ENCODE data around the gene HSD17B1. TPM values are rescaled to one million over a fixed set of nuclear protein-coding genes. Genes with fewer than 3 reads are reported as not detected.

The HSD17B1 gene
- total and polyA plus RNA-seq, 7 donors: 0.16 to 5.3 (median 1.4) TPM

GRCh38 chr17:42566215-42566882, 13.6 kb downstream of the HSD17B1 start:
- Histone ChIP-seq H3K9me3 (no peaks in the 10 kb centered on the region), H3K4me3 (peak overlapping the region; percentile 84 to 98 (median 92)), H3K36me3 (peaks cover 27 to 53% (median 39%) of the 10 kb centered on the region in 4 donors), H3K4me1 (peaks cover 0 to 61% (median 49%) of the 10 kb centered on the region in 4 donors), H3K27ac (peak overlapping the region; percentile 93 to 98 (median 96)), H3K27me3 (no peaks in the 10 kb centered on the region)
- intact Hi-C loops (cut with DNase I): no loop called here
- no peak for TF ChIP-seq POLR2A (IDR thresholded peaks at IDR 0.05)
- no peak for TF ChIP-seq EP300 (IDR thresholded peaks at IDR 0.05)
- no peak for TF ChIP-seq CTCF (IDR thresholded peaks at IDR 0.05)
- TF ChIP-seq POLR2AphosphoS5 (IDR thresholded peaks at IDR 0.05): no peak
- 42 to 53% methylated on average over 28 of the region's 28 CpGs for WGBS, 2 donors
- DNase-seq: no peak

DNA sequence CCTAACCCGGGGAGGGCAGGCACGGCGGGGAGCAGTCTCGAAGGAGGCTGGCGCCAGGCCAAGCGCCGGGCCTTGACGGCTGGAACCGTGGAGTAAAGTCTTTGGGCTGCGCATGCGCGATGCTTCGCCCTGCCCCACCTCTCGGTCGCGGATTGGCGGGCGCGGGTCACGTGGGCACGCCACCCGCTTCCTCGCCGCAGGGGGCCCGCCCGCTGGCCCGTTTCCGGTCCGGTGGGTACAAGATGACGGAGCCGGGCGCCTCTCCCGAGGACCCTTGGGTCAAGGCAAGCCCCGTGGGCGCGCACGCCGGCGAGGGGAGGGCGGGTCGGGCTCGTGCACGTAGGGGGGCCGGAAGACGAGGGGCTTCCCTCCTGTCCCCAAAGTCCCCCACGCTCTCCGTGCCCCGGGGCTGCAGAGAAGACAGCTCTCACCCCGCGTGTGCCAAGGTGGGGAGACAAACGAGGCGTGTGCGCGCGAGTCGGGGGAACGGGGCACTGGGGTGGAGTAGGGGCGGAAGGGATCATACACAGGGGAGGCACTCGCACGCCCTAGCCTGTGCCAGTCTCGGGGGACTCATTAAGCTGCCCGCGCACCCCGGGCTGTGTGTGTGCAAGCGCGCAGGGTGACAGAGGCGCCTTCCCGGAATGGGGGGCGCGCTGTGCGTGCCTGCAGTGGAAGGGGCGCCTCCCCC, 14.3 kb downstream of the HSD17B1 start, which contains the start of gene MLX:
Gene MLX, plus strand, starts transcription at position 218 of the 691 bp plus-strand sequence. Its CDS starts 25 bp downstream, at position 243.
- 0 to 1% methylated on average over 72 of the region's 72 CpGs for WGBS, 2 donors
- peak within 1 kb of the TSS; percentile 93 to 98 (median 96) for H3K27ac ChIP-seq
- TF ChIP-seq POLR2A (IDR thresholded peaks at IDR 0.05): peak in 1 of 2 donors; percentile 47
- peak in 3 of 4 donors; percentile 79 to 85 (median 83) for TF ChIP-seq POLR2AphosphoS5 (IDR thresholded peaks at IDR 0.05)
- TF ChIP-seq EP300 (IDR thresholded peaks at IDR 0.05): no peak
- TF ChIP-seq CTCF (IDR thresholded peaks at IDR 0.05): peak in 1 of 4 experiments; percentile 4
- intact Hi-C loops (cut with DNase I): no loop called here
- H3K36me3 ChIP-seq: peaks cover 29 to 60% (median 46%) of the 10 kb centered on the region in 4 donors
- peak; percentile 98 for DNase-seq
- no peaks in the 10 kb centered on the region for H3K27me3 ChIP-seq
- H3K4me1 ChIP-seq: peaks cover 0 to 57% (median 45%) of the 10 kb centered on the region in 4 donors
- no peaks in the 10 kb centered on the region for H3K9me3 ChIP-seq
- H3K4me3 ChIP-seq: peak within 1 kb of the TSS; percentile 84 to 98 (median 92)

DNA sequence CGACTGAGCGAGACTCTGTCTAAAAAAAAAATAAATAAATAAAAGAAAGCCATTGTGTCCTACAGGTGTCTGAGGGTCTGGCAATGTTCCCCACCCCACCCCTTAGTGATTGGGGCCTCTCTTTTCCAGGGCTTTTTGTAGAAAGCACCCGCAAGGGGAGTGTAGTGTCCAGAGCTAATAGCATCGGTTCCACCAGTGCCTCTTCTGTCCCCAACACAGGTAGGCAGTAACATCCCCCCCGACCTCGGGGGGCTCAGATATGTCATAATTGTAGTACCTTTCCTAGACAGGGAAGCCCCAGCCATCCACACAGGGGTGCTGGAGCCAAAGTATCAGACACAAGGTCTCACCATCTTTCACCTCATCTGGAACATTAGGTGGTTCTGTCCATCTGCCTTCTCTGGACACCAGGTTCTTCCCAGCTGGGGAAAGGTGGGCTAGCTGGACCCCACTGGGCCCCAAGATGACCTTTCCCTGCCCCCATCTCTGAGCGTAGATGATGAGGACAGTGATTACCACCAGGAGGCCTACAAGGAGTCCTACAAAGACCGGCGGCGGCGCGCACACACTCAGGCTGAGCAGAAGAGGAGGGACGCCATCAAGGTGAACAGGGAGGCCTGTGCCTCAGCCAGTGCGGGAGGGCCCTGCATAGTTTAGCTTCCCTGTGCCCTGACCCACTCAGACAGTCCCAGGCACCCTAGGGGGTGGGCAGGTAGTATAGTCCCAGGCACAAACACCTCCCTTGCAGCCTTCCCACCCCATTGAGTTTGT, 15.8 kb downstream of the HSD17B1 start:
- no peaks in the 10 kb centered on the region for H3K27me3 ChIP-seq
- no peak for TF ChIP-seq POLR2AphosphoS5 (IDR thresholded peaks at IDR 0.05)
- no peak for TF ChIP-seq POLR2A (IDR thresholded peaks at IDR 0.05)
- TF ChIP-seq EP300 (IDR thresholded peaks at IDR 0.05): no peak
- no peak for TF ChIP-seq CTCF (IDR thresholded peaks at IDR 0.05)
- WGBS, 2 donors: 87 to 91% methylated on average over 14 of the region's 14 CpGs
- no peak overlapping the region for H3K4me3 ChIP-seq
- H3K36me3 ChIP-seq: peaks cover 40 to 75% (median 61%) of the 10 kb centered on the region in 4 donors
- peak; percentile 59 for DNase-seq
- H3K9me3 ChIP-seq: no peaks in the 10 kb centered on the region
- peak overlapping the region in 3 of 4 donors; percentile 94 to 98 (median 97) for H3K27ac ChIP-seq
- intact Hi-C loops (cut with DNase I): no loop called here
- H3K4me1 ChIP-seq: peaks cover 0 to 43% (median 34%) of the 10 kb centered on the region in 4 donors

- Histone ChIP-seq H3K9me3 (no peaks in the 10 kb centered on the region), H3K27me3 (no peaks in the 10 kb centered on the region), H3K27ac (no peak overlapping the region), H3K4me1 (peaks cover 0 to 28% (median 15%) of the 10 kb centered on the region in 4 donors), H3K4me3 (no peak overlapping the region), H3K36me3 (peaks cover 36 to 69% (median 53%) of the 10 kb centered on the region in 4 donors)
- no peak for TF ChIP-seq EP300 (IDR thresholded peaks at IDR 0.05)
- no peak for TF ChIP-seq POLR2A (IDR thresholded peaks at IDR 0.05)
- no peak for TF ChIP-seq CTCF (IDR thresholded peaks at IDR 0.05)
- no peak for TF ChIP-seq POLR2AphosphoS5 (IDR thresholded peaks at IDR 0.05)
- WGBS, 2 donors: 69 to 86% methylated on average over 12 of the region's 12 CpGs
- intact Hi-C loops (cut with DNase I): loop anchor here (10.0 kb wide), 1 partner anchor 253 kb away; the partner anchor contains the start of gene BECN1
- DNase-seq: no peak
Observed at GRCh38 chr17:42571435-42572225, 18.9 kb downstream of the HSD17B1 start.

Data from sigmoid colon (tissue), 7 donors.